Spleen (tissue), 11 donors: ENCODE data around the gene SLC35F1. TPM values are rescaled to one million over a fixed set of nuclear protein-coding genes. Genes with fewer than 3 reads are reported as not detected.

Experiments
- DNase-seq: peaks from one replicate; pipeline ENCODE4 v3.0.0-alpha.2; 2020
- H3K27ac ChIP-seq, 8 donors: fragments of 200-600 bp; sonication (generic) in 7 of 8; 1 replicate in 4 of 8; 2 replicates in 4 of 8; pipeline versions ENCODE4 v1.5.0 to v1.8.0; 2016 to 2021; ENCODE audit warnings: inconsistent platforms in 4 of 8, mild to moderate bottlenecking in 4 of 8, moderate library complexity in 1 of 8
- H3K27me3 ChIP-seq, 7 donors: fragments of 200-600 bp; sonication (generic) in 6 of 7; replicated peaks in 1 of 7; 1 replicate in 4 of 7; 2 replicates in 3 of 7; pipeline versions ENCODE4 v1.5.0 to v1.8.0; 2016 to 2021; ENCODE audit warnings: inconsistent platforms in 3 of 7, mild to moderate bottlenecking in 1 of 7
- H3K36me3 ChIP-seq, 6 donors: fragments of 200-600 bp; sonication (generic) in 5 of 6; 1 replicate in 4 of 6; 2 replicates in 2 of 6; pipeline versions ENCODE4 v1.5.0 to v1.8.0; 2016 to 2021; ENCODE audit warnings: inconsistent platforms in 2 of 6
- H3K4me1 ChIP-seq, 6 donors: fragments of 200-600 bp; sonication (generic) in 5 of 6; 1 replicate in 3 of 6; 2 replicates in 3 of 6; pipeline versions ENCODE4 v1.5.0 to v1.8.0; 2016 to 2021; ENCODE audit warnings: inconsistent platforms in 3 of 6
- H3K4me3 ChIP-seq, 8 donors: fragments of 200-600 bp; sonication (generic) in 7 of 8; 1 replicate in 4 of 8; 2 replicates in 4 of 8; pipeline versions ENCODE4 v1.5.0 to v1.8.0; 2016 to 2021; ENCODE audit warnings: inconsistent platforms in 4 of 8, mild to moderate bottlenecking in 4 of 8, moderate library complexity in 2 of 8
- H3K9me3 ChIP-seq, 8 donors: fragments of 200-600 bp; sonication (generic) in 7 of 8; 1 replicate in 4 of 8; 2 replicates in 4 of 8; pipeline versions ENCODE4 v1.5.0 to v1.8.0; 2016 to 2021; ENCODE audit warnings: inconsistent platforms in 4 of 8
- POLR2A ChIP-seq, 3 donors: fragments of 450-650 bp; IDR thresholded peaks; one replicate each; pipeline ENCODE4 v1.5.1; 2017; ENCODE audit warnings: antibody characterized with exemption in 3 of 3, mild to moderate bottlenecking in 1 of 3
- POLR2AphosphoS5 ChIP-seq, 3 donors: sonication (generic); formaldehyde crosslinking; IDR thresholded peaks; one replicate each; pipeline ENCODE4 v1.5.1; 2017; ENCODE audit warnings: antibody characterized with exemption in 3 of 3
- WGBS, 5 donors: extraction: QIAGEN DNeasy Blood & Tissue Kit in 3 of 5; methylation state at CpG; one replicate each; pipeline versions ENCODE4 v1.1.5 to v1.1.7; 2013 to 2018; 5-methylcytosine and 5-hydroxymethylcytosine counted together
- intact Hi-C: fragments of 100-400 bp; cut with DNase I; formaldehyde crosslinking; loops from one replicate; pipeline ENCODE4 v1.15.0; 2023; ENCODE audit warnings: low total_unique reads
- polyA plus RNA-seq, 3 donors: library from polyadenylated mRNA; stranded (reverse); fragments of 200-250 nt; gene quantifications; one replicate each; pipeline ENCODE4 v1.2.1, GENCODE V29; 2013
- total RNA-seq, 7 donors: library from RNA; depleted of rRNA in 3 of 7; stranded (reverse); fragments of >200 nt in 3 of 7; fragmentation: NEBNext Ultra II Directional in 4 of 7; extraction: Animal tissue kit (Norgen Biotek cat#: 25700) in 4 of 7; gene quantifications; one replicate each; pipeline versions ENCODE4 v1.1.0 to v1.2.1, GENCODE V29; 2016 to 2021
- TF ChIP-seq, protein P1 (sequence below), 11 experiments: fragments of 200-600 bp in 7 of 11; fragments of 450-650 bp in 4 of 11; sonication (generic) in 4 of 11; IDR thresholded peaks in 8 of 11; conservative IDR thresholded peaks in 3 of 11; 1 replicate in 7 of 11; 2 replicates in 4 of 11; pipeline versions ENCODE4 v1.4.0 to v1.8.0; 2016 to 2021; ENCODE audit warnings: antibody characterized with exemption in 11 of 11, inconsistent platforms in 4 of 11, mild to moderate bottlenecking in 1 of 11
- donor health status: healthy with polysubstance abuse.
- donor health status: DM: no; HTN: no; CAD: no; lungs with moderate emphysema.
- donor health status: DM: no; HTN: no; CAD: no.
- donor health status: Bipolar disorder and iron deficiency.
- donor health status: healthy.
- donor health status: DM: no; HTN: no; CAD: no.
- donor health status: DM: yes; HTN: yes; CAD: no.

The SLC35F1 gene
- total and polyA plus RNA-seq, 10 donors, result 0.13 to 4.0 (median 1.6) TPM

GRCh38 chr6:117986396-117986795, 79.3 kb downstream of the SLC35F1 start:
- Histone ChIP-seq H3K4me1 (no peaks in the 10 kb centered on the region), H3K27me3 (no peaks in the 10 kb centered on the region), H3K27ac (no peak overlapping the region), H3K36me3 (no peaks in the 10 kb centered on the region), H3K4me3 (no peak overlapping the region), H3K9me3 (no peaks in the 10 kb centered on the region)
- TF ChIP-seq POLR2A (IDR thresholded peaks at IDR 0.05) (no peak), POLR2AphosphoS5 (IDR thresholded peaks at IDR 0.05) (no peak)
- TF ChIP-seq, protein P1, sequence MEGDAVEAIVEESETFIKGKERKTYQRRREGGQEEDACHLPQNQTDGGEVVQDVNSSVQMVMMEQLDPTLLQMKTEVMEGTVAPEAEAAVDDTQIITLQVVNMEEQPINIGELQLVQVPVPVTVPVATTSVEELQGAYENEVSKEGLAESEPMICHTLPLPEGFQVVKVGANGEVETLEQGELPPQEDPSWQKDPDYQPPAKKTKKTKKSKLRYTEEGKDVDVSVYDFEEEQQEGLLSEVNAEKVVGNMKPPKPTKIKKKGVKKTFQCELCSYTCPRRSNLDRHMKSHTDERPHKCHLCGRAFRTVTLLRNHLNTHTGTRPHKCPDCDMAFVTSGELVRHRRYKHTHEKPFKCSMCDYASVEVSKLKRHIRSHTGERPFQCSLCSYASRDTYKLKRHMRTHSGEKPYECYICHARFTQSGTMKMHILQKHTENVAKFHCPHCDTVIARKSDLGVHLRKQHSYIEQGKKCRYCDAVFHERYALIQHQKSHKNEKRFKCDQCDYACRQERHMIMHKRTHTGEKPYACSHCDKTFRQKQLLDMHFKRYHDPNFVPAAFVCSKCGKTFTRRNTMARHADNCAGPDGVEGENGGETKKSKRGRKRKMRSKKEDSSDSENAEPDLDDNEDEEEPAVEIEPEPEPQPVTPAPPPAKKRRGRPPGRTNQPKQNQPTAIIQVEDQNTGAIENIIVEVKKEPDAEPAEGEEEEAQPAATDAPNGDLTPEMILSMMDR (IDR thresholded peaks at IDR 0.05 in 8 of 11, conservative IDR thresholded peaks at IDR 0.05 in 3 of 11), result no peak
- no peak for DNase-seq
- 78 to 84% (median 80%) methylated on average over 4 of the region's 4 CpGs for WGBS, 5 donors
- intact Hi-C loops, result loop anchor here (10.0 kb wide), 1 partner anchor 278 kb away; no protein-coding TSS in a partner anchor

- H3K36me3 ChIP-seq, result no peaks in the 10 kb centered on the region
- H3K4me1 ChIP-seq, result no peaks in the 10 kb centered on the region
- H3K9me3 ChIP-seq, result no peaks in the 10 kb centered on the region
- no peak overlapping the region for H3K4me3 ChIP-seq
- TF ChIP-seq POLR2A (IDR thresholded peaks at IDR 0.05) (no peak), POLR2AphosphoS5 (IDR thresholded peaks at IDR 0.05) (no peak)
- TF ChIP-seq, protein P1 (IDR thresholded peaks at IDR 0.05 in 8 of 11, conservative IDR thresholded peaks at IDR 0.05 in 3 of 11), result no peak
- H3K27me3 ChIP-seq, result no peaks in the 10 kb centered on the region
- DNase-seq, result no peak
- H3K27ac ChIP-seq, result no peak overlapping the region
- intact Hi-C loops, result loop anchor here (10.0 kb wide), 1 partner anchor 276 kb away; no protein-coding TSS in a partner anchor
- 67 to 89% (median 76%) methylated on average over 3 of the region's 3 CpGs for WGBS, 5 donors
These were observed 82.0 kb downstream of the SLC35F1 start for GRCh38 chr6:117989086-117989485.

- Histone ChIP-seq H3K27ac (no peak overlapping the region), H3K36me3 (no peaks in the 10 kb centered on the region), H3K27me3 (no peaks in the 10 kb centered on the region), H3K4me1 (no peaks in the 10 kb centered on the region), H3K4me3 (no peak overlapping the region), H3K9me3 (no peaks in the 10 kb centered on the region)
- TF ChIP-seq POLR2A (IDR thresholded peaks at IDR 0.05) (no peak), POLR2AphosphoS5 (IDR thresholded peaks at IDR 0.05) (no peak)
- TF ChIP-seq, protein P1 (IDR thresholded peaks at IDR 0.05 in 8 of 11, conservative IDR thresholded peaks at IDR 0.05 in 3 of 11), result no peak
- 61 to 83% (median 76%) methylated on average over 1 of the region's 1 CpG for WGBS, 5 donors
- no peak for DNase-seq
- intact Hi-C loops, result no loop called here
These were observed 83.1 kb downstream of the SLC35F1 start for GRCh38 chr6:117990151-117990550.

DNA sequence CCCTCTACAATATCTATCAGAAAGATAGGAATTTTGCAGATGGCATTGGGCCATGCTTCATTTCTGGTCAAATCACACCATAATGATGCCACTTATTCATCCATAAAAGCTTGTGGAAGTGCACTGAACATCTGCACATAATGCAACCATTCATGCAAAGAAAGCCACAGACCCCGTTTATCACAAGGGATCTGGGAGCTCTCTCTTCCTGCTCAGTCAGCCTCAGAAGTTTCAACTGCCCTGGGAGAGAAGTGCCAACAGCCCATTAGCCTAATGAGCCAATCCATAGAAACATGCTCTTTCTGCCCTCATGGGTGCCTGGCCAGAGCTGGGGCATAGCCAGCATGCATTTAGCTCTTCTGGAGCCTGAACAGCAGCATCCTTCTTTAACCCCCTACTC, 85.8 kb downstream of the SLC35F1 start:
- H3K4me1 ChIP-seq, result no peaks in the 10 kb centered on the region
- no peak for DNase-seq
- WGBS, 5 donors, result 33 to 50% (median 39%) methylated on average over 1 of the region's 1 CpG
- H3K36me3 ChIP-seq, result no peaks in the 10 kb centered on the region
- no peaks in the 10 kb centered on the region for H3K9me3 ChIP-seq
- TF ChIP-seq, protein P1 (IDR thresholded peaks at IDR 0.05 in 8 of 11, conservative IDR thresholded peaks at IDR 0.05 in 3 of 11), result no peak
- TF ChIP-seq POLR2AphosphoS5 (IDR thresholded peaks at IDR 0.05) (no peak), POLR2A (IDR thresholded peaks at IDR 0.05) (no peak)
- intact Hi-C loops, result no loop called here
- H3K27me3 ChIP-seq, result no peaks in the 10 kb centered on the region
- no peak overlapping the region for H3K4me3 ChIP-seq
- H3K27ac ChIP-seq, result no peak overlapping the region
